EL (cell line): ENCODE results near the gene RASGRF1.

Experiments used
- DNase-seq: peaks from one replicate; pipeline ENCODE4 v3.0.0-alpha.2; 2016

The RASGRF1 gene

DNA sequence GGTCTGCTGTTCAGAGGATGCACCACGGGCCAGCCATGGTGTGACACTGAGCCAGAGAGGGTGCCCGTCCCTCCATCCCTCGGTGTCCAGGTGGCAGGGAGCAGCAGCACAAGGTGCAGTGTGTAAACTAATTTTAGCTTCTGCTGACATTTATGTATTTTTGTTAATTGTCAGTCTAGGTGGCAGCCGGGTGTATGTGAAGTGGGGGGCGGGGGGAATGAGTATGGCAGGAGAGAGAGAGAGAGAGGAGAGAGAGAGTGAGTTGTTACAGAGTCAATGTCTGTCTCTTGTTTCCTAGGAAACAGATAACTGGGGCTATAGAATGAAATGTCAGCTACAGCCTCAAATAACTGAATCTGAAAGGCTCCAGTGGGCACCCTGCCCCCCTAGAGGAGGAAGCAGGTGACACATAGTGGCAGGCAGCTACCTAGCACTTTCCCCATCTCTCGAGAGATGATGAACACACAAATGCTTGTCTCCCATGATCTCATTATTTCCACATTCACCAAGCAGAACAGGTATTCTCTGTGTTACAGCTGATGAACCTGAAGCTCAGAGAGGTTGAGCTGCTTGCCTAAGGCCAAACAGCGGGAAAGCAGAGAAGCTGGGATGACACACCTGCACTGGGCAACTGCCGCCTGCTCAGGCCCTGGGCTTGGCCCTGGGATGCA lies 24.7 kb downstream of the RASGRF1 start:
- no peak for DNase-seq

DNA sequence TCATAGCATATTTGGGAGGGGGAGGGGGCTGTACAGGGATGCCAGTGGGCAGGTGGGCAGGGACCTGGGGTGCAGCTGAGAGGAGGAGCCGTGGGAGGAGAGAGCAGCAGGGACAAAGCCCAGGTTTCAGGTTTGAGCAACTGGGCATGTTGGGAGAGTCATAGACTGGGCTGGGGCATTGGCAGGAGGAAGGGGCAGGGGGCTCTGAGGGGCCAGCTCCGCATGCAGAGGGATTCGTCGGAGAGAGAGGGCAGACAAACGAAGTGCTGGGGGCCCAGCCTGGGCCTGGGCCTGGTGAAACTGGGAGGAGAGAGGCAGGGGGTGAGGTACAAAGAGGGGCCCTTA lies 25.2 kb downstream of the RASGRF1 start:
- DNase-seq, result no peak

DNA sequence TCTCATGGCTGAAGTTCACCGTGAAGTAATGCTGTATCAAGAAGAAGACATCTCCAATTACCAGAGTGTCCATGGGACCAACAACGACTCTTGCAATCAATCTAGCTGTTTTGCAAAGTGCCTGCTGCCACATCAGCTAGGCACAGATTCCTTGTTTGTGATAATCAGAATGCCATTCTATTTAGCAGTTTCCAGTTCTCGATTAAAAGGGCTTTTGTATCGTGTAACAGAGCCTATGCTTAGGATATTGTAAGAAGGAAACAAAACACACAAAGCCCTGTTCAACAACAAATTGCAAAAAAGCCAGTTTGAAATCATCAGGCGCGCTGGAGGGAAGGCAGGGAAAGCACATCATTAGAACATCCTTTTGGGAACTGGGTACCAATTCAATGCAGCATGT lies 26.1 kb downstream of the RASGRF1 start:
- no peak for DNase-seq

- no peak for DNase-seq
Measured at GRCh38 chr15:79060175-79060574, 30.4 kb downstream of the RASGRF1 start.

DNA sequence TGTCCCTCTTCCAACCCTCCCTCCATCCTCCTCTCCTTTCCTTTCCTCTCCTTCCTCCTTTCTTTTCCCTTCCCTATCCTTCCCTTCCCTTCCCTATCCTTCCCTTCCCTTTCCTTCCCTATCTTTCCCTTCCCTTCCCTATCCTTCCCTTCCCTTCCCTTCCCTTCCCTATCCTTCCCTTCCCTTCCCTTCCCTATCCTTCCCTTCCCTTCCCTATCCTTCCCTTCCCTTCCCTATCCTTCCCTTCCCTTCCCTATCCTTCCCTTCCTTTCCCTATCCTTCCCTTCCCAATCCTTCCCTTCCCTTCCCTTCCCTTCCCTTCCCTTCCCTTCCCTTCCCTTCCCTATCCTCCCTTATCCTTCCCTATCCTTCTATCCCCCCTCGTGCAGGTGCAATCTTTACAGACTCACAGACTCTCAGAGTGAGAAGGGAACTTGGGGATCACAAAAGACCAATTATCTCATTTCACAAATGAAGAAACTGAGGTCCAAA lies 31.5 kb downstream of the RASGRF1 start:
- DNase-seq, result no peak

- DNase-seq, result no peak
Measured at GRCh38 chr15:79058260-79058850, 32.2 kb downstream of the RASGRF1 start.

- DNase-seq, result no peak
Measured at GRCh38 chr15:79057050-79057449, 33.5 kb downstream of the RASGRF1 start.

- DNase-seq, result no peak
Measured at GRCh38 chr15:79054350-79054749, 36.2 kb downstream of the RASGRF1 start.

- DNase-seq, result no peak
Measured at GRCh38 chr15:79053894-79054293, 36.7 kb downstream of the RASGRF1 start.

- no peak for DNase-seq
Measured at GRCh38 chr15:79051941-79052731, 38.4 kb downstream of the RASGRF1 start.

- no peak for DNase-seq
Measured at GRCh38 chr15:79051029-79051428, 39.6 kb downstream of the RASGRF1 start.

- DNase-seq, result no peak
Measured at GRCh38 chr15:79050341-79050740, 40.2 kb downstream of the RASGRF1 start.

DNA sequence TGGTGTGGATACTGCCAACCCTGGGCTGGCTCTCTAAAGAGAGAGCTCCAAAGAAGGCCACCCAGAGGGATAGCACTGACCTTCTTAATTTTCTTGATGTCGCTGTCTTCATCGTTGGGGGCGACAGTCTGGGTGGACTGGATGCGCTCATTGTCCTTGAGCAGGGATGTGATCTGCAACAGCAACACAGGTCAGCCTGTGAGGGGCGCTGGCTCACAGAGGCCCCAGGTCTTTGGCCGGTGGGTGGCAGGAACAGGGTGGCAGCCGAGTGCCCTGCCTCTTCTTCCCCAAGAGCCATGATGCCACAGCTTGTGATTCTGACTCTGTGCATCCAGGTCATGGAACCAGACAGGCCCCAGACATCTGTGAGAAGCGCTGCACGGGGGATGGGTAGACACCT lies 41.2 kb downstream of the RASGRF1 start:
- no peak for DNase-seq

DNA sequence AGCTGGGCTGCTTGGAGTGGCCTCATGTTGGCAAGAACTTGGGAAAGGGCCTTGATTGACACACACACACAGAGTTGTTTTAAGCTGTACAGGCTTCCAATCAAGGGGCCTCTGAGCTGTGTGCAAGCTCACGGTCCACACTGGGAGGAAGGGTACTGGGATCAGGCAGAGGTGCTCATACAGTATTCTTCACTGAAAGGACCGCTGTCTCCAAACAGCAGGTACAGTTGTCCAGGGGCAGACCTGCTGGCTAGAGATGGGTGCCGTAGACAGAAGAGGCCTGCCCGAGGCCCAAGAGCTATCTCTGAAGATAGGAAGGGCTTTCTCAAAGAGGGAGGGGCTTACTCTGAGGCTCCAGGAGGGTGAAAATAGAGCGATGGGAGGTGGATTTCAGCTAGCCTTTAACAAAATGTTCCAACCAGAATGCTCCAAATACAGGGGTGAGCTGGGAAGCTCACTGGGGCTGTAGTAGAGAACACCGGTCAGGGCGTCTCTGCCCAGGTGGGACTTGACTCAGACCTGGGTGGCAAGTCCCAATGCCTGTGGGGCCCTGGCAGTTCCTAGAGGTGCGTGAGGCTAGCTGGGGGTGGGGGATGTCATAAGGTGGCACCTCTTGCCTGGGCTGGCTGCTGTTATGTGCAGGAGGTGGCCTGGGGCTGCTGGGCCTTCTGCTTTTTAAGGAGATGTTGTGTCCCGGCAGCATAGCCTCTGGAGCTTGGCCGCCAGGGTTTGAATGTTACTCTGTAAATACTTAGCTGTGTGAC lies 42.7 kb downstream of the RASGRF1 start:
- no peak for DNase-seq

- DNase-seq, result no peak
Measured at GRCh38 chr15:79046691-79047404, 43.7 kb downstream of the RASGRF1 start.

DNA sequence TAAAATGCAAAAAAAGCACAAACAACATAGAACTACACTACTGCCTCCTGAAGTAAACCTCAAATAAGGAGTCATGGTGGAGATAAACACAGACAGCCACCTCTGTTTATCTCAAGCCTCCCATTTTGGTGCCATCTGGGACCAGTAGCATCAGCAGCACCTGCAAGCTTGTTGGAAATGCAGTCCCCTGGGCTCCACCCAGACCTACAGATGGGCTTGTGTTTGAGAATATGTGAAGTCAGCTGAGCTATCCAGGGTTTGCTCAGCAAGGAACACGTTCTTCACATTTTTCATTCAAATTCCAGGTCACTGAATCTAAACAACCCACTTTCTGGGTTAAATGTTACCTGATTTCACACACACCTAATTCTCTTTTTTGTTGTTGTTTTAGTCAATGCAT lies 45.5 kb downstream of the RASGRF1 start:
- DNase-seq, result no peak

DNA sequence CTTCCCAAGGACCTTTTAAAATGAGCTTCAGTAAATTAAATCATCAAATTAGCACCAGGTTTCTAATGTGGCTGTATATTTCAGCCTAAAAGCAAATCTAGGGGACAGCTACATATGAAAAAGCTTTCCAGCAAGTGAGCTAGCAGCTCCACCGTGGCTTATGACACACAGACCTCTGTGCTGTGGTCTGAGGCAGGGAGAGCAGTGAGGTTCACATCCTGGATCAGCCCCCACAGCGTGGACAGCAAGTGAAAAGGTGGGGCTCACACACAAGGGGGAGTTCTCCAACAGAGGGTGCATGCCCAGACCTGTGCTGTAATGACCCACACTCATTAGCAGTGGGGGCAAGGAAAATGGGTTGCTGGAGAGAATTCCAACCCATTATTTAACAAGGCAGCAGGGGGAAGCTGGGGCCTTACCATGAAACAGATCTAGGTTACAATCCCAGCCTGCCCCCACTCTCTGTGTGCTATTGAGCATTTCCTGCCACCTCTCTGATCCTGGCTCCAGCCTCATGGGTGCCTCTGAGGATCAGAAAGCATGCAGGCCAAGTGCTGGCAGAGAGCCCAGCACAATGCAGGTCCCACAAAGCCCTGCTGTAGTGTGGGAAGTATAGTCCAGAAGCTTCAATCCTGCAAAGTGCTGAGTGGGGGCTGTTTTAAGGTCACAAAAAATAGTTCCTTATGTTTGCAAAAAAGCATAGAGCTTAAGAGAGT lies 48.2 kb downstream of the RASGRF1 start:
- no peak for DNase-seq

DNA sequence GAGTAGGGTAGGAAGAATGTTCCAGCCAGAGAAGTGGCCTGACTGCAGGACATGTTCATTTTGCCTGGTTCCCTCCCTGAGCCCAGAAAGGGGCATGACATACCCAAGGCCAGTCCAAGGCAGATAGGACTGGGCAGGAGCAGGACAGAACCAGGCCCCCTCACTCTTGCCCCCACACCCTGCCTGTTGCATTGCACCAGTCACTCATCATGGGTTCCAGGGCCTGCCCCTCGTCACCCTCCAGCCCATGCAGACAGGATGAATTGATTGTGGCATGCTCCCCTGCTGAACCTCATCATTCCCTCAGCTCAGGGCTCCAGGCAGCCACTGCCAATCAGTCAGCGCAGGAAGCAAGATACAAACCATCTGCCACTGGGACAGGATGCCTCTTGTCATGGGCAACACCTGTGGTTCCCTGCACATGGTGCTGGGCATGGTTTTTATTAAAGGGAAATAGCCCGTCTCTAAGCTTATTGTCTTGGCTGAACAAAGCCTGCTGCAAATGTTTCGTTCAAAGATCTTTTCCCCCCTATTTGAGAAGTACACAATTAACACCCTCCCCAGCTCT lies 48.9 kb downstream of the RASGRF1 start:
- DNase-seq, result no peak

DNA sequence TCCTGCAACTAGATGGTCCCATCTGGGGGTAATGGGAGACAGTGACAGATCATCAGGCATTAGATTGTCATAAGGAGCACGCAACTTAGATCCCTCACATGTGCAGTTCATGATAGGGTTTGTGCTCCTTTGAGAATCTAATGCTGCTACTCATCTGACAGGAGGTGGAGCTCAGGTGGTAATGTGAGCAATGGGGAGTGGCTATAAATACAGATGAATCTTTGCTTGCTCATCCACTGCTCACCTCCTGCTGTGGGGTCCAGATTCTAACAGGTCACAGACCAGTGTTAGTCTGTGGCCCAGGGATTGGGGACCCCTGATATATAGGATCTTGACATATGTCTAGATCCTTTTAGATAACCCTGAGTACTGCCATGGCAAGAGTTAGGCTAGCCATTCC lies 52.7 kb downstream of the RASGRF1 start:
- DNase-seq, result no peak

DNA sequence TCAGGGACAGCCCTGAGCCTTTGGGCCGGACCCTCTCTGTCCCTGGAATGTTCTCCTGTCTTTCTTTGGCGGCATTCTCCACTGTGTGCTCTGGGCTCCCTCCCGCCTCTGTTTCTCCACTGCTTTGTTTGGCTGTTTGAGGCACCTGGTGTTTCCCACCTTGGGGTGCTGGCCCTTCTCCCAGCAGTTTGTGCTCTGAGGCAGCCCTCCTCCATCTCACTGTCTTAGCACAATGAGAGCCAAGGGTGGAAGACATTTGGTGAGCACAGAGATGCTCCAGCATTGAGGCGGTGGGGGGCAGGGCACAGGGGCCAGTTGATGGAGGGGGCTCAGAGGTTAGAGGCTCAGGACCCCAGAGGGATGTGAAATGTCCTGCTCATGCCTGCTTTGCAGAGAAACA lies 54.3 kb downstream of the RASGRF1 start:
- no peak for DNase-seq

- DNase-seq, result no peak
Measured at GRCh38 chr15:79035814-79036213, 54.8 kb downstream of the RASGRF1 start.
